Neural progenitor cell (in vitro differentiated cells): ENCODE results near the gene HMGCR.

Experiments
- EZH2 ChIP-seq: fragments of 200-600 bp; sonication (generic); IDR thresholded peaks from 2 replicates; pipeline ENCODE4 v1.6.1; 2017; ENCODE audit warnings: antibody characterized with exemption, mild to moderate bottlenecking, moderate library complexity
- EZH2phosphoT487 ChIP-seq: fragments of 200-600 bp; sonication (generic); IDR thresholded peaks from 2 replicates; pipeline ENCODE4 v1.6.1; 2017; ENCODE audit warnings: antibody characterized with exemption
- TF ChIP-seq, protein P1 (sequence below): fragments of 200-600 bp; sonication (generic); IDR thresholded peaks from 2 replicates; pipeline ENCODE4 v1.5.1; 2017; ENCODE audit warnings: antibody characterized with exemption, mild to moderate bottlenecking

DNA sequence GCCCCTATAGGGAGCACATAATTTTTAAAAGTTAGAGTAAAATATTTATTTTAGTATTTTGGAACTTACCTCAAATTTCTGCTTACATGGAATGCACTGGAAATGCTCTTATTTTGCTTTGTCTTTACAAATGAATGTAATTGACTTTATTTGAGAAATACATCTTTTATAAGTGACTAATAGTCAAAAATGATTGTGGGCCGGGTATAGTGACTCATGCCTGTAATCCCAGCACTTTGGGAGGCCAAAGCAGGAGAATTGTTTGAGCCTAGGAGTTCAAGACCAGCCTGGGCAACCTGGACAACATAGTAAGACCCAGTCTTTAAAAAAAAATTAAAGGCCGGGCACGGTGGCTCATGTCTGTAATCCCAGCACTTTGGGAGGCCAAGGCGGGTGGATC is 5.8 kb downstream of the HMGCR start:
- TF ChIP-seq, protein P1, sequence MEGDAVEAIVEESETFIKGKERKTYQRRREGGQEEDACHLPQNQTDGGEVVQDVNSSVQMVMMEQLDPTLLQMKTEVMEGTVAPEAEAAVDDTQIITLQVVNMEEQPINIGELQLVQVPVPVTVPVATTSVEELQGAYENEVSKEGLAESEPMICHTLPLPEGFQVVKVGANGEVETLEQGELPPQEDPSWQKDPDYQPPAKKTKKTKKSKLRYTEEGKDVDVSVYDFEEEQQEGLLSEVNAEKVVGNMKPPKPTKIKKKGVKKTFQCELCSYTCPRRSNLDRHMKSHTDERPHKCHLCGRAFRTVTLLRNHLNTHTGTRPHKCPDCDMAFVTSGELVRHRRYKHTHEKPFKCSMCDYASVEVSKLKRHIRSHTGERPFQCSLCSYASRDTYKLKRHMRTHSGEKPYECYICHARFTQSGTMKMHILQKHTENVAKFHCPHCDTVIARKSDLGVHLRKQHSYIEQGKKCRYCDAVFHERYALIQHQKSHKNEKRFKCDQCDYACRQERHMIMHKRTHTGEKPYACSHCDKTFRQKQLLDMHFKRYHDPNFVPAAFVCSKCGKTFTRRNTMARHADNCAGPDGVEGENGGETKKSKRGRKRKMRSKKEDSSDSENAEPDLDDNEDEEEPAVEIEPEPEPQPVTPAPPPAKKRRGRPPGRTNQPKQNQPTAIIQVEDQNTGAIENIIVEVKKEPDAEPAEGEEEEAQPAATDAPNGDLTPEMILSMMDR: no peak
- TF ChIP-seq EZH2 (no peak), EZH2phosphoT487 (no peak)
